Measurements from ENCODE around the gene B4GALT1.

The B4GALT1 gene

GRCh38 chr9:33137781-33138264 is 29.3 kb downstream of the B4GALT1 start:
- DNase-seq: no peak

DNA sequence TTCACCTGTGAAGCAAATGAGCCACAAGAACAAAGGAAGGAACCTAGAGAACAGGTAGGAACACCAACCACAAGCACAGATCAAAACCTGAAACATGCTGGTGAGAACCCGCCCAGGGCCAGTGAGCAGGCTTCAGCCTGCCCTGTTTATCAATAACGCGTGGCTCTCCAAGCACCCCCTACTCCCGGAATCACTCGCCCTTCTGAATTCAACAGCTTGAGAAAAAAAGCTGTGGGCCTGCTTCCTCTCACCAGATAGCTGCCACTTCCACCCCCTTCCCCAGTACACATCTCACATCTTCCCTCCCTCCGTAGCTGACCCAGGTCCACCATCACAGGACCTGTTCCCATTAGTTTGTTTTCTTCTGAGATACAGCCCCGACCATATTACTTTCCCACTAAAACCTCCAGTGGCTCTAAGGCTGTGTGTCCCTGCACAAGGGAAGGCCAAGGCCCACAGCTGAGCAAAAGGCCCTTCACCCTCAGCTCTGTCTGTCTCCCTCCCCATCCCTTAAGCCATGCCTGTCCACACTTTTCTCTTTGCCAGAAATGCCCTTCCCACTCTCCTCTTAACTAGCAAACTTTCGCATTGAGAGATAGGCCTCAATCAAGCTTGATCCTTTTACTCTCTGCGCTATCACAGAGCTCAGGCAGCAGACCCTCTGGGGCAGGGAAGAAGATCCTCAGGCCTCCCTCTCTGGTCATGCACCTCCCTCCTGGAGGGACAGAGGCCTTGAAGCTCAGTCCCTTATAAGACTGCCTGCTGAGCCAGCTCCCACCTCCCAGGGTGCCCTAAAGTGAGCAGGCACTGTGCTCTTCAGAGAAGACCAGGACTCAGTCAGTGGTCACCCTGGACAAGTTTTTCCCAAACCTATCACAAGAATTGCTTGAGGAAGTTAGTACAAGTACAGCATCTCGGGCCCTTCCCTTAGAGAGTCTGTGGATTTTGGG is 30.1 kb downstream of the B4GALT1 start:
- DNase-seq: no peak

DNA sequence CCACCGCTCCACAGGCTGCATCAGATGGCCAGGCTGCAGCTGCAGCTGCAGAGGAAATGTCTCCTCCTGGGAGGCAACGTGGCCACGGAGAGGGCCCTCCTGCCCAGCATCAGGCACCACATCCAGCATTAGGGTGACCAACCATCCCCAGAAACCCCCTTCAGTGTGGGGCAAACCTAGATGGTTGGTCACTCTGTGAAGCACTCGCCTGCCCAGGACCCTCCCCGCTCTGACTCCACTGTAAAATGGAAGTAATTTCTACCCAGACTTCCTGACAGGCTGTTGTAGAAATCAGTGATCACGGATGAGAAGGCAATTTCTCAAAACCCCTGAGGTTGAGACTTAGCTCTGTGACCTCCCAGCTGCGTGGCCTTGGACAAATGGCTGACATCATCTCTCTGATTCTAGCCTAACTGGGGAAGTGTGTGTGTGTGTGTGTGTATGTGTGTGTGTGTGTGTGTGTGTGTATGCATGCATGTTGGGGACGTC is 31.6 kb downstream of the B4GALT1 start:
- no peak for DNase-seq

GRCh38 chr9:33135031-33135461 is 32.1 kb downstream of the B4GALT1 start:
- DNase-seq: no peak

DNA sequence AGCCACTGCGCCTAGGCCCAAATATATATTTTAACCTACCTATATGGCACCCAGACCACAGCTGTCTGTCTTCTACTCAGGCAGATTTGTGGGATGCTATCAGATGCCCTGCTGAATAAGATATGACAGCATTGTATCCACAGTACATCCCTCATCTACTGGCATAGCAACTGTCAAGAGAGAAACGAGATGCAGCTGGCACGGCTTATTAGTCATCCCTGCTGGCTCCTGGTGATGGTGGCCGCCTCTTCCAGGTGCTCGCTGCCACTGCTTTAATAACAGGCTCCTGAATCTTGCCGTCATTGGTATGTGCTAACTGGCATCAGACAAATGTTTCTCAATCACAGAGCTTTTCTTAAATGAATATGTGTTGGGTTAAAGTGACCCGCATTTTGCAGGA is 34.0 kb downstream of the B4GALT1 start:
- no peak for DNase-seq

- no peak for DNase-seq
Observed at GRCh38 chr9:33131790-33132772, 35.1 kb downstream of the B4GALT1 start.

DNA sequence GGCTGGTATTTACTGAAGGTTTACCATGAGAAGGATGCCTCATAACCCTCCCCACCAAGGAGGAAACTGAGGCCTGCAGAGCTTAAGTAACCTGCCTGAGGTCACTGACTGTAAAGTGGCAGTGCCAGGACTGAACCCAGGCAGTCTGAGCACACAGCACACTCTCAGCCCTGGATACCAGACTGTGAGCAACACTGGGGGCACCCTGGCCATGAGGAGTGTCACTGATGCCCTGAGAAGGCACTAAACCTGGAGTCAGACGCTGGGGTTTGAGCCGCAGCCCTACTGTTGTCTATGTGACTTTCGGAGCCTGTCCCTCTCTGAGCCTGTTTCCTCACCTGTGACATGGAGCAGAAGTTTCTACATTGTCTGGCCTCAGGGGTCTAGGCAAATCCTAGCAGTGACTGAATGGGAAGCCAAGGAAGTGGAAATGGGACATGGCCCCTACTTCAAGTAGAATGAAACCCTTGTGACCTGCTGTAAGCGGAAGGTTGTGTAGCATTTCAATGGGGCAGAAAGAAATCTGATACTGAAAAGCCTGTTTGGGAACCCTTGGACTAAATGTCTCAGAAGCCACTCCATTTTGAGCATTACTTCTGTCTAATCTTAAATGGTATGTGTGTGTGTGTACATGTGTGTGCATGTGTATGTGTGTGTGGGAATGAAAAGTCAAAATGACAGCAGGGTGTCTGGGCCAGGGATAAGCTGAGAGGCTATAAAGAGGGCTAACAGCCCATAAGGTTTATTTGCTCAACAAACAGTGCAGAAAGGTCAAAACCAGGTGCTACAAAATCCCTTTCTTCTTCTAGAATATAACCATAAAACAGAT is 36.0 kb downstream of the B4GALT1 start:
- no peak for DNase-seq

GRCh38 chr9:33129886-33130881 is 37.0 kb downstream of the B4GALT1 start:
- no peak for DNase-seq

- no peak for DNase-seq
Observed at GRCh38 chr9:33129251-33129885, 37.8 kb downstream of the B4GALT1 start.

DNA sequence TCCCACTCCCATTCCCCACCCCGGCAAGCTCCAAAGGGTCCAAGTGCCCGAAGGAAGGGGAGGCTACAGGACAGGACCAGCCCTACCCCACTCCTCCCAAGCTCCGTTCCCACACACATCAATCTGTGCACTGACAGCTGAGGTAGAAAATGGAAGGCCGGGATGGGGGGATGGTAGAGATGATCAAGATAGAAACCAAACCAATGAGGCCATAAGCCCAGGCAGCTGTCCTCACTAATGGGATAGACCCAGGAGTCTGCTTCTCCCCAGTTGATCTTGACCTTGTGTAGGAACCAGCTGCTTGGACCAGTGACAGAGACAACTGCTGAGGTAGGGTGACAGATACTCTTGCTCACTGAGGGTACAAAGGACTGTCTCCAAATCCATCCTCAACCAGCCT is 38.6 kb downstream of the B4GALT1 start:
- no peak for DNase-seq

GRCh38 chr9:33127881-33128280 is 39.3 kb downstream of the B4GALT1 start:
- DNase-seq: no peak

DNA sequence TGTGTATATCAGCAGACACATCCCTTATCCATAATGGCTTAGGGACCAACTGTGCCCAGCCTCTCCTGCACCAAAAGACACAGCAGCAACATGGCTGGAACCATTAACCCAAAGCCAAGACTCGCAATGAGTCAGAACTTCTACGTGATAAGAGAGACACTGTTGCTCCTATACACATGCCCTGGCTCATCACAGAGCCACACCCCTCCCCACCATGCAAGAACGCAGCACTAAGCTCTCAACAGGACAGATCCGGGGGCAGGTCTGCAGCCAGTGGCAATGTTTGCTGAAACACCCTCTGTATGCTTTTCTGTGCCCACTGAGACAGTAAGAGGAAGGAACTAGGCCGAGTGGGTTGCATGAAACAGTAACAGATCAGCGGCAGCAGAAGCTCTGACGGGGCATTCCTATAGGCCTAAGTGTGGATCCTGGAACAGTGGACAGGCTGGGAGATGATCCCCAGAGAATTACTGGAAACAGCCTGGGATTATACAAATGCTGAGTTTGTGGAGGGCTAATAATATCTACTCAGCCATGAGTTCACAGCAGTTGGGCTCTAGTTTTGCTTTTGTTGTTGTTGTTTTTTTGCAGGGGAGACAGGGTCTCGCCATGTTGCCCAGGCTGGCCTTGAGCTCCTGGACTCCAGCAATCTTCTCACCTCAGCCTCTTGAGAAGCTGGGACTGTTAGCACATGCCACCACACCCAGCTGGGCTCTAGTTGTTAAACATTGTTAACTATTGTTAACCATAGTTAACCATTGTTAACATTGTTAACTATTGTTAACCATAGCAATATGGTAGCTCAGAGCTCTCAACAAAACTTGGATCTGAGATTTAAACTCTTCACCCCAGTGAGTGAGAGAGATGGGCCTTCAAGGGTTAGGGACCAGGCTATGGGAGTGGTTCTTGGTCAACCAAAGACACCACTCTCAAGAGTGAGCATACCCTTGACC is 41.0 kb downstream of the B4GALT1 start:
- no peak for DNase-seq

GRCh38 chr9:33125461-33125860 is 41.7 kb downstream of the B4GALT1 start:
- no peak for DNase-seq

- no peak for DNase-seq
Observed at GRCh38 chr9:33124751-33125381, 42.3 kb downstream of the B4GALT1 start.

GRCh38 chr9:33124046-33124445 is 43.1 kb downstream of the B4GALT1 start:
- DNase-seq: no peak

- DNase-seq: no peak
Observed at GRCh38 chr9:33123407-33124031, 43.6 kb downstream of the B4GALT1 start.

DNA sequence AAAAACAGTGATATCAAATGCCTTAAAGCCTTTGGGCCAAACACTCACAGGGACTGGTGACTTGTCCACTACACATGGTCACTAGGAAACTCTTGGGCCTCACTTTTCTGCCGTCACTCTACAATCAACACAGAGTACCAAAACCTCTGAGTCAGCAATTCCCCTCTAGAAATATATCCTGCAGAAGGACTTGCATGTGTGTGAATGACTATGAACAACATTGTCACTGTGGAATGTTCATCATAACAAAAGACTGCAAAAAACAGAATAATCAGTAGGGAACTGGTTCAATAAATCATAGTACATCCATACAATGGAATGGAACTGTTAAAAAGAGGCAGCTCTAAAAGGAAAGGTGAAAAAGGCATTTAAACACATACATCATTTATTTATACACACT is 46.5 kb downstream of the B4GALT1 start:
- no peak for DNase-seq

DNA sequence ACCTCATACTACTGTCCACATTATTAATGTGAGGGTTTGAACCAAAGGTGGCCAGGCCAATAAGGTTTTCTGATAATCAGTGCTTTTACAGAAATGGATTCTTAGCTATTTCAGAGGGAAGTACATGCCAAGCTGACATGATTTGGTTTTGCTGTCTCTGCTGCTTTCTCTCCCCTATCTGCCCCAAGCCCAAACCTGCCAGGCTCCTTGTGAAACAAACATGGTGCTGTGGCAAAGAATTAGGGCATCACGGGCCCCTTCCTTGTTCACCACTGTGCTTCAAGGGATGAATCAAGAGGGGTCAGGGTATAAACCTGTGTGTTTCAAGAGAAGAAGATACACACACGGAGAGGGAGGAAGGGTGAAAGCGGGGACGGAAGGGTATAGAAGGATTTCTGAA is 49.3 kb downstream of the B4GALT1 start:
- no peak for DNase-seq

All from activated T-cell treated with anti-CD3 and anti-CD28 coated beads, Interleukin-2, amount 50 U/mL, for 1 hour (primary cell).